HEK293 (cell line): ENCODE results near the gene BTG4.

Source experiments
- CTCF ChIA-PET: fragments of 350-600 bp; formaldehyde crosslinking; extraction: SDS; loops from one replicate; lab custom pipeline; 2021; ENCODE audit warnings: antibody characterized with exemption; lab: Yijun Ruan, JAX
- POLR2A ChIA-PET: fragments of 300-600 bp; formaldehyde crosslinking; extraction: SDS; loops from one replicate; lab custom pipeline; 2020; ENCODE audit warnings: antibody characterized with exemption, inconsistent platforms; lab: Yijun Ruan, JAX
- H3K27ac ChIP-seq: fragments of 200-500 bp; sonication (Bioruptor generic); 2 replicates; pipeline ENCODE4 v1.5.1; 2014; ENCODE audit warnings: low read depth, low read length, control low read depth, inconsistent platforms; ENCODE audit errors: extremely low read depth
- H3K36me3 ChIP-seq, 2 experiments: fragments of 200-500 bp in 1 of 2; sonication (Bioruptor generic) in 1 of 2; 1 replicate in 1 of 2; 2 replicates in 1 of 2; pipeline ENCODE4 v1.5.1; 2014 to 2017; ENCODE audit warnings: inconsistent platforms in 2 of 2, low read length in 2 of 2; ENCODE audit not compliant: control insufficient read depth in 2 of 2, insufficient read depth in 1 of 2
- H3K4me1 ChIP-seq: fragments of 200-500 bp; sonication (Bioruptor generic); 2 replicates; pipeline ENCODE4 v1.5.1; 2014; ENCODE audit warnings: mild to moderate bottlenecking, low read length, inconsistent platforms; ENCODE audit not compliant: control insufficient read depth, insufficient read depth
- H3K4me3 ChIP-seq: 2 replicates; pipeline ENCODE4 v1.5.1; 2011; ENCODE audit warnings: low read depth, mild to moderate bottlenecking, control low read depth, low read length, moderate library complexity
- H3K9me3 ChIP-seq: fragments of 200-500 bp; sonication (Bioruptor generic); 2 replicates; pipeline ENCODE4 v1.5.1; 2014; ENCODE audit warnings: low read depth, low read length, inconsistent platforms; ENCODE audit not compliant: control insufficient read depth, insufficient read depth
- BCL11A ChIP-seq: fragments of 450-650 bp; formaldehyde crosslinking; IDR thresholded peaks from 2 replicates; pipeline ENCODE4 v1.5.1; 2016; ENCODE audit warnings: low read depth, missing biosample characterization, missing genetic modification characterization
- GFI1B ChIP-seq: fragments of 450-650 bp; formaldehyde crosslinking; IDR thresholded peaks from 2 replicates; pipeline ENCODE4 v1.5.1; 2016; ENCODE audit warnings: missing biosample characterization, missing genetic modification characterization
- PRDM2 ChIP-seq: fragments of 450-650 bp; formaldehyde crosslinking; IDR thresholded peaks from 2 replicates; pipeline ENCODE4 v1.5.1; 2016; ENCODE audit warnings: missing biosample characterization, missing genetic modification characterization, borderline replicate concordance
- SCRT1 ChIP-seq: fragments of 450-650 bp; formaldehyde crosslinking; IDR thresholded peaks from 2 replicates; pipeline ENCODE4 v1.5.1; 2016; ENCODE audit warnings: missing biosample characterization, missing genetic modification characterization, borderline replicate concordance
- SCRT2 ChIP-seq: fragments of 450-650 bp; formaldehyde crosslinking; IDR thresholded peaks from 2 replicates; pipeline ENCODE4 v1.5.1; 2016; ENCODE audit warnings: missing biosample characterization, missing genetic modification characterization
- SP3 ChIP-seq: fragments of 450-650 bp; formaldehyde crosslinking; IDR thresholded peaks from 2 replicates; pipeline ENCODE4 v1.5.1; 2016; ENCODE audit warnings: missing biosample characterization, missing genetic modification characterization
- TSHZ1 ChIP-seq: fragments of 450-650 bp; formaldehyde crosslinking; IDR thresholded peaks from 2 replicates; pipeline ENCODE4 v1.5.1; 2016; ENCODE audit warnings: missing biosample characterization, missing genetic modification characterization, borderline replicate concordance
- ZFP37 ChIP-seq: fragments of 450-650 bp; formaldehyde crosslinking; IDR thresholded peaks from 2 replicates; pipeline ENCODE4 v1.5.1; 2016; ENCODE audit warnings: missing biosample characterization, missing genetic modification characterization
- ZIC2 ChIP-seq: fragments of 450-650 bp; formaldehyde crosslinking; IDR thresholded peaks from 2 replicates; pipeline ENCODE4 v1.5.1; 2016; ENCODE audit warnings: missing biosample characterization, missing genetic modification characterization
- ZNF114 ChIP-seq: fragments of 450-650 bp; formaldehyde crosslinking; IDR thresholded peaks from 2 replicates; pipeline ENCODE4 v1.5.0; 2017; ENCODE audit warnings: missing biosample characterization, missing genetic modification characterization
- ZNF26 ChIP-seq: fragments of 450-650 bp; formaldehyde crosslinking; IDR thresholded peaks from 2 replicates; pipeline ENCODE4 v1.5.1; 2016; ENCODE audit warnings: missing biosample characterization, missing genetic modification characterization
- ZNF274 ChIP-seq, 2 experiments: fragments of 200-500 bp in 1 of 2; fragments of 450-650 bp in 1 of 2; sonication (Bioruptor generic) in 1 of 2; formaldehyde crosslinking in 1 of 2; IDR thresholded peaks; 2 replicates each; pipeline versions ENCODE4 v1.5.1 to v1.6.1; 2014 to 2016; ENCODE audit warnings: borderline replicate concordance in 1 of 2, inconsistent platforms in 1 of 2, low read length in 1 of 2, missing biosample characterization in 1 of 2, missing genetic modification characterization in 1 of 2
- ZNF398 ChIP-seq: fragments of 450-650 bp; formaldehyde crosslinking; IDR thresholded peaks from 2 replicates; pipeline ENCODE4 v1.5.1; 2017; ENCODE audit warnings: missing biosample characterization, missing genetic modification characterization
- ZNF404 ChIP-seq: fragments of 450-650 bp; formaldehyde crosslinking; IDR thresholded peaks from 2 replicates; pipeline ENCODE4 v1.5.1; 2017; ENCODE audit warnings: missing biosample characterization, missing genetic modification characterization
- ZNF521 ChIP-seq: fragments of 450-650 bp; formaldehyde crosslinking; IDR thresholded peaks from 2 replicates; pipeline ENCODE4 v1.5.1; 2017; ENCODE audit warnings: missing biosample characterization, mild to moderate bottlenecking, missing genetic modification characterization
- ZNF560 ChIP-seq: fragments of 450-650 bp; formaldehyde crosslinking; IDR thresholded peaks from 2 replicates; pipeline ENCODE4 v1.5.1; 2017; ENCODE audit warnings: missing biosample characterization, missing genetic modification characterization, borderline replicate concordance
- ZNF571 ChIP-seq: fragments of 450-650 bp; formaldehyde crosslinking; IDR thresholded peaks from 2 replicates; pipeline ENCODE4 v1.5.0; 2017; ENCODE audit warnings: missing biosample characterization, missing genetic modification characterization
- ZNF596 ChIP-seq: fragments of 450-650 bp; IDR thresholded peaks from 2 replicates; pipeline ENCODE4 v1.5.0; 2018; ENCODE audit warnings: missing biosample characterization, mild to moderate bottlenecking, missing genetic modification characterization, moderate library complexity
- ZNF639 ChIP-seq: fragments of 450-650 bp; formaldehyde crosslinking; IDR thresholded peaks from 2 replicates; pipeline ENCODE4 v1.5.1; 2016; ENCODE audit warnings: missing biosample characterization, missing genetic modification characterization
- ZNF837 ChIP-seq: fragments of 450-650 bp; formaldehyde crosslinking; IDR thresholded peaks from 2 replicates; pipeline ENCODE4 v1.5.1; 2016; ENCODE audit warnings: missing biosample characterization, missing genetic modification characterization

BTG4 gene

GRCh38 chr11:111528557-111528956 lies 16.4 kb upstream of the BTG4 start:
- ChIA-PET CTCF (interaction anchor here (0.8 kb wide), 1 partner anchor 73 kb away, joined by 4 read pairs; no protein-coding TSS in a partner anchor), POLR2A (no interaction called here)
- Histone ChIP-seq H3K4me3 (no peak overlapping the region), H3K36me3 (no peaks in the 10 kb centered on the region), H3K27ac (no peak overlapping the region), H3K9me3 (no peaks in the 10 kb centered on the region), H3K4me1 (no peaks in the 10 kb centered on the region)
- no peak for TF ChIP-seq ZNF404 (tag by site-specific recombination)
- no peak for TF ChIP-seq ZNF114 (tag by site-specific recombination)
- no peak for TF ChIP-seq SP3 (tag by site-specific recombination)
- TF ChIP-seq ZNF521 (tag by site-specific recombination): no peak
- TF ChIP-seq ZFP37 (tag by site-specific recombination): no peak
- TF ChIP-seq ZNF398: no peak
- TF ChIP-seq ZNF26: no peak
- TF ChIP-seq SCRT2: no peak
- no peak for TF ChIP-seq ZNF639
- TF ChIP-seq PRDM2: no peak
- TF ChIP-seq ZNF571 (tag by site-specific recombination): no peak
- no peak for TF ChIP-seq ZNF274 (IDR thresholded peaks at IDR 0.05; ENCODE audit: low read length)
- no peak for TF ChIP-seq ZNF274 (tag by site-specific recombination; IDR thresholded peaks at IDR 0.05; ENCODE audit: borderline replicate concordance)
- no peak for TF ChIP-seq TSHZ1 (tag by site-specific recombination)
- TF ChIP-seq GFI1B (tag by site-specific recombination): no peak
- no peak for TF ChIP-seq ZNF837 (tag by site-specific recombination)
- TF ChIP-seq BCL11A (tag by site-specific recombination): no peak
- no peak for TF ChIP-seq SCRT1 (tag by site-specific recombination)
- no peak for TF ChIP-seq ZNF560 (tag by site-specific recombination)
- no peak for TF ChIP-seq ZNF596
- TF ChIP-seq ZIC2 (tag by site-specific recombination): no peak
